ENCODE results near the gene POPDC2.

DNA sequence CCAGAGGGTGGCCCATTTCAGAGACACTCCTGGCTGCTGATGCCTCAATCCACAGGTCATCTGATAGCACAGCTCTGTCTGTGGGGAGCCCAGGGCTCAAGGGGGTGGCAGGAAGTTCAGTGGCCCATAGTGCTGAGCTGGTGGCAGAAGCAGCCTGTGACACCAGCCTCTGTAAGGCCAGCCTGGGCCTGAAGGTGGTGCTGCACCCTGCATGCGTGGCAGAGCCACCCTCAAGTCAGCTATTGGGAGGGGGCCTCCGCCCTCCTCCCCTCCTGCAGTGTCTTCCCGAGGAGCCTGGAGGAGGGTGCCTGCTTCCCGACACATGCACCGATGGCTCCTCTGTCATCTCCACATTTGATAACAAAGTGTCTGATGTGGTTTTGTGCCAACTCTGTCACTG is 59.7 kb downstream of the POPDC2 start:
- no peak for TF ChIP-seq POLR2A (IDR thresholded peaks at IDR 0.05; ENCODE audit: low read depth, low read length)
- no peak for TF ChIP-seq USF2 (IDR thresholded peaks at IDR 0.05; ENCODE audit: low read depth, low read length)
- TF ChIP-seq, protein P1, sequence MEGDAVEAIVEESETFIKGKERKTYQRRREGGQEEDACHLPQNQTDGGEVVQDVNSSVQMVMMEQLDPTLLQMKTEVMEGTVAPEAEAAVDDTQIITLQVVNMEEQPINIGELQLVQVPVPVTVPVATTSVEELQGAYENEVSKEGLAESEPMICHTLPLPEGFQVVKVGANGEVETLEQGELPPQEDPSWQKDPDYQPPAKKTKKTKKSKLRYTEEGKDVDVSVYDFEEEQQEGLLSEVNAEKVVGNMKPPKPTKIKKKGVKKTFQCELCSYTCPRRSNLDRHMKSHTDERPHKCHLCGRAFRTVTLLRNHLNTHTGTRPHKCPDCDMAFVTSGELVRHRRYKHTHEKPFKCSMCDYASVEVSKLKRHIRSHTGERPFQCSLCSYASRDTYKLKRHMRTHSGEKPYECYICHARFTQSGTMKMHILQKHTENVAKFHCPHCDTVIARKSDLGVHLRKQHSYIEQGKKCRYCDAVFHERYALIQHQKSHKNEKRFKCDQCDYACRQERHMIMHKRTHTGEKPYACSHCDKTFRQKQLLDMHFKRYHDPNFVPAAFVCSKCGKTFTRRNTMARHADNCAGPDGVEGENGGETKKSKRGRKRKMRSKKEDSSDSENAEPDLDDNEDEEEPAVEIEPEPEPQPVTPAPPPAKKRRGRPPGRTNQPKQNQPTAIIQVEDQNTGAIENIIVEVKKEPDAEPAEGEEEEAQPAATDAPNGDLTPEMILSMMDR (conservative IDR thresholded peaks at IDR 0.05; ENCODE audit: low read depth, low read length) = peak; percentile 29; the same call in 1 of the 2 replicates
- TF ChIP-seq SMC3 (IDR thresholded peaks at IDR 0.05; ENCODE audit: low read depth, low read length) = no peak
- no peak for TF ChIP-seq MXI1 (IDR thresholded peaks at IDR 0.05; ENCODE audit: borderline replicate concordance, low read depth, low read length)
- TF ChIP-seq FOS (IDR thresholded peaks at IDR 0.05; ENCODE audit: low read depth, low read length) = no peak
- no peak for TF ChIP-seq RFX5 (IDR thresholded peaks at IDR 0.05; ENCODE audit: low read depth, low read length)
- TF ChIP-seq MAFK (IDR thresholded peaks at IDR 0.05; ENCODE audit: low read depth, low read length) = no peak
- TF ChIP-seq RCOR1 (IDR thresholded peaks at IDR 0.05; ENCODE audit: insufficient replicate concordance, low read length) = no peak
- no peak for TF ChIP-seq MAZ (IDR thresholded peaks at IDR 0.05; ENCODE audit: borderline replicate concordance, low read depth, low read length)
- no peak for TF ChIP-seq BHLHE40 (IDR thresholded peaks at IDR 0.05; ENCODE audit: low read depth, low read length)
- no peak for TF ChIP-seq ELK1 (IDR thresholded peaks at IDR 0.05; ENCODE audit: borderline replicate concordance, low read depth, low read length)
